ENCODE results near the gene ERF.

DNA sequence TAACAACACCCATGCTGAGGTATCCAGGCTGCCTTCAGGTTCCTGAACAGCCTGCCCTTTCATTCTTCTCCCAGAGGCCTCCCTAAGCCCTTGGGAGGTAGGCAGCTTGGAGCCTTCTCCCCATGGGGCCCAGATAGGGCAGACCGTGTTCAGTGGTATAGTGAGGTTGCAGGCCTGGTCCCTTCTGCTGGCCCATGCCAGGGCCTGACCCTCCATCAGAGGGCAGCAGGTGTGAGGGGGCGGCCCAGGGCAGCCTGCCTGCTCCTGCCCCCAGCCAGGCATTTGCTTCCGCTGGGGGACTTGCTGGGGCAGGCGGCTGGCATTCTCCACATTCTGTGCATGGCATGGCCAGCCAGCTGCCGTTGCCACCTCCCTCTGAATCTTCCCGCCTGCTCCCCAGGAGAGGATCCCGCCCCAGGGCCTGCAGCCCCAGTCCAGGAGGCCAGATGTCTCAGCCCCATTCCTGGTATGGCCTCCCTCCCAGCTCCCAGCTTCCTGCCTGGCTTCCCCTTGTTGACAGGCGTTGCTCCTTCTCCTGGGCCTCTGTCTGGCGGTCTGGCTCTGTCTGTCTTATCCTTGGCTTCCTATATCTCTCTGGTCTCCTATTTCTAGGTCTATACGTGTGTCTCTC, 23.0 kb upstream of the ERF start:
- no peak for TF ChIP-seq CTCF (IDR thresholded peaks at IDR 0.05; ENCODE audit: low read length)
- TF ChIP-seq EZH2 (IDR thresholded peaks at IDR 0.05; ENCODE audit: borderline replicate concordance, low read length): no peak
